Stimulated activated CD8-positive, alpha-beta memory T cell treated with anti-CD3 and anti-CD28 coated beads, Interleukin-15, amount 100 ng/mL, for 24 hours (primary cell): ENCODE data around the gene PSMB4.
"Not testable (repeated sequence)": the region's sequence is repeated elsewhere in the genome, so short reads cannot be mapped to it uniquely, and the experiment has no call there.

ENCODE experiments used
- DNase-seq: peaks from one replicate; pipeline ENCODE4 v3.0.0-alpha.2; 2020; ENCODE audit warnings: low read depth

Gene PSMB4

GRCh38 chr1:151390221-151391078 is 8.9 kb upstream of the PSMB4 start:
- DNase-seq = not testable (repeated sequence)

GRCh38 chr1:151391079-151391563 is 8.3 kb upstream of the PSMB4 start:
- no peak for DNase-seq

GRCh38 chr1:151393583-151393982 is 5.8 kb upstream of the PSMB4 start:
- no peak for DNase-seq

GRCh38 chr1:151396265-151396664 is 3.1 kb upstream of the PSMB4 start:
- not testable (repeated sequence) for DNase-seq

- no peak for DNase-seq
Measured at GRCh38 chr1:151401125-151401788, 1.9 kb downstream of the PSMB4 start.

GRCh38 chr1:151401860-151402259 is 2.5 kb downstream of the PSMB4 start:
- no peak for DNase-seq

GRCh38 chr1:151402764-151403163 is 3.4 kb downstream of the PSMB4 start:
- no peak for DNase-seq

GRCh38 chr1:151403612-151404011 is 4.2 kb downstream of the PSMB4 start:
- no peak for DNase-seq

GRCh38 chr1:151405187-151405951 is 6.0 kb downstream of the PSMB4 start:
- DNase-seq = no peak

- no peak for DNase-seq
Measured at GRCh38 chr1:151406176-151406575, 6.8 kb downstream of the PSMB4 start.

- DNase-seq = no peak
Measured at GRCh38 chr1:151407304-151407703, 7.9 kb downstream of the PSMB4 start.

- DNase-seq = no peak
Measured at GRCh38 chr1:151408891-151409290, 9.5 kb downstream of the PSMB4 start.

- DNase-seq = no peak
Measured at GRCh38 chr1:151411884-151412283, 12.5 kb downstream of the PSMB4 start.

- DNase-seq = no peak
Measured at GRCh38 chr1:151416231-151416630, 16.9 kb downstream of the PSMB4 start.

GRCh38 chr1:151418081-151418480 is 18.7 kb downstream of the PSMB4 start:
- DNase-seq = no peak

- DNase-seq = no peak
Measured at GRCh38 chr1:151419819-151420218, 20.4 kb downstream of the PSMB4 start.

GRCh38 chr1:151425103-151425502 is 25.7 kb downstream of the PSMB4 start:
- DNase-seq = no peak

- no peak for DNase-seq
Measured at GRCh38 chr1:151428068-151428467, 28.7 kb downstream of the PSMB4 start.

- DNase-seq = not testable (repeated sequence)
Measured at GRCh38 chr1:151433827-151434226, 34.5 kb downstream of the PSMB4 start.

GRCh38 chr1:151435174-151435573 is 35.8 kb downstream of the PSMB4 start:
- DNase-seq = no peak

GRCh38 chr1:151436985-151437384 is 37.6 kb downstream of the PSMB4 start:
- no peak for DNase-seq

- DNase-seq = not testable (repeated sequence)
Measured at GRCh38 chr1:151437396-151437795, 38.0 kb downstream of the PSMB4 start.
